K562 (cell line): Measurements from ENCODE around the gene FSD1L. TPM values are rescaled to one million over a fixed set of nuclear protein-coding genes. Genes with fewer than 3 reads are reported as not detected.

Experiments
- ATAC-seq: fragments of 200-7000 bp; cut with Tn5 transposase; 3 replicates; pipeline ENCODE4 v1.9.1; 2020; ENCODE audit warnings: moderate library complexity
- BruUV-seq: library from RNA; stranded (reverse); fragments of 400-500 nt; replicated peaks from 2 replicates; lab custom pipeline; 2021; lab: Mats Ljungman, UMichigan
- CTCF ChIA-PET: fragments of 300-600 bp; formaldehyde crosslinking; extraction: SDS; loops from one replicate; lab custom pipeline; 2021; ENCODE audit warnings: low intra/inter-chr PET ratio; lab: Yijun Ruan, JAX
- POLR2A ChIA-PET: fragments of 300-600, 350-650 bp; sonication (Branson Sonifier 250); formaldehyde crosslinking; extraction: SDS; loops from one replicate; lab custom pipeline; 2021; ENCODE audit warnings: antibody characterized with exemption, inconsistent platforms; lab: Yijun Ruan, JAX
- DNase-seq, 4 experiments: peaks; one replicate each; pipeline versions ENCODE4 v3.0.0 to v3.0.0-alpha.2; 2011 to 2018; ENCODE audit warnings: low spot score in 3 of 4, mixed read lengths in 3 of 4; ENCODE audit errors: extremely low read depth in 1 of 4
- FAIRE-seq: peaks from 2 replicates; lab custom pipeline; 2011; peaks lifted over from hg19 to GRCh38; lab: Jason Lieb, UNC
- H2AFZ ChIP-seq: 2 replicates; pipeline ENCODE4 v1.6.0; 2011; ENCODE audit warnings: low read depth, low read length, control low read depth, inconsistent platforms
- H3K27ac ChIP-seq: fragments of 200-600 bp; 3 replicates; pipeline ENCODE4 v1.8.0; 2011; ENCODE audit warnings: low read depth, mild to moderate bottlenecking, control low read depth, inconsistent platforms, low read length, moderate library complexity, mixed read lengths; ENCODE audit errors: extremely low read depth
- H3K27me3 ChIP-seq, 2 experiments: fragments of 300-600 bp in 1 of 2; 2 replicates in 1 of 2; 3 replicates in 1 of 2; pipeline versions ENCODE4 v1.6.0 to v1.8.0; 2011; ENCODE audit warnings: inconsistent platforms in 2 of 2, low read length in 2 of 2, mild to moderate bottlenecking in 1 of 2, mixed read lengths in 1 of 2, moderate library complexity in 1 of 2; ENCODE audit not compliant: control insufficient read depth in 2 of 2, insufficient read depth in 2 of 2
- H3K36me3 ChIP-seq: fragments of 300-600 bp; 3 replicates; pipeline ENCODE4 v1.8.0; 2011; ENCODE audit warnings: mild to moderate bottlenecking, low read length, inconsistent platforms; ENCODE audit not compliant: control insufficient read depth, insufficient read depth
- H3K4me1 ChIP-seq, 2 experiments: fragments of 200-600 bp in 1 of 2; replicated peaks in 1 of 2; 2 replicates in 1 of 2; 3 replicates in 1 of 2; pipeline versions ENCODE4 v1.5.1 to v1.8.0; 2011; ENCODE audit warnings: inconsistent platforms in 2 of 2, low read length in 2 of 2, mild to moderate bottlenecking in 1 of 2, mixed read lengths in 1 of 2, moderate library complexity in 1 of 2; ENCODE audit not compliant: control insufficient read depth in 2 of 2, insufficient read depth in 2 of 2
- H3K4me2 ChIP-seq: 2 replicates; pipeline ENCODE4 v1.6.1; 2011; ENCODE audit warnings: low read length, control low read depth, inconsistent platforms, mixed read lengths; ENCODE audit not compliant: insufficient read depth
- H3K4me3 ChIP-seq: fragments of 200-600 bp; sonication (generic), shearing (Covaris generic); 2 replicates; pipeline ENCODE4 v1.5.1; 2016; ENCODE audit warnings: control low read depth, inconsistent platforms
- H3K79me2 ChIP-seq: fragments of 200-600 bp; 3 replicates; pipeline ENCODE4 v1.8.0; 2011; ENCODE audit warnings: low read length, inconsistent platforms; ENCODE audit not compliant: control insufficient read depth, insufficient read depth
- H3K9ac ChIP-seq, 2 experiments: 2 replicates each; pipeline versions ENCODE4 v1.6.0 to v1.6.1; 2011; ENCODE audit warnings: low read depth in 2 of 2, low read length in 2 of 2, control low read depth in 1 of 2, inconsistent platforms in 1 of 2, mild to moderate bottlenecking in 1 of 2, mixed read lengths in 1 of 2; ENCODE audit not compliant: insufficient read depth in 1 of 2
- H3K9me1 ChIP-seq: one replicate; pipeline ENCODE4 v1.6.0; 2011; ENCODE audit warnings: inconsistent platforms, mild to moderate bottlenecking, low read length, moderate library complexity; ENCODE audit not compliant: control insufficient read depth, insufficient read depth
- H3K9me3 ChIP-seq: replicated peaks from 2 replicates; pipeline ENCODE4 v1.5.1; 2011; ENCODE audit warnings: low read depth, low read length, inconsistent platforms; ENCODE audit not compliant: control insufficient read depth, insufficient read depth
- H4K20me1 ChIP-seq: replicated peaks from 2 replicates; pipeline ENCODE4 v1.6.1; 2011; ENCODE audit warnings: low read length, inconsistent platforms, mixed read lengths; ENCODE audit not compliant: control insufficient read depth, insufficient read depth
- DMBX1 ChIP-seq: fragments of 250-450 bp; sonication (Bioruptor Pico); IDR thresholded peaks from 2 replicates; pipeline ENCODE4 v1.8.0; 2022; ENCODE audit warnings: inconsistent platforms, mild to moderate bottlenecking, moderate library complexity, borderline replicate concordance
- FOXK1 ChIP-seq: sonication (generic); formaldehyde crosslinking; IDR thresholded peaks from 2 replicates; pipeline ENCODE4 v1.8.0; 2022; ENCODE audit warnings: missing genetic modification reagents, mild to moderate bottlenecking, borderline replicate concordance
- HMBOX1 ChIP-seq: sonication (generic); IDR thresholded peaks from 2 replicates; pipeline ENCODE4 v1.6.1; 2016
- KDM1A ChIP-seq, 2 experiments: fragments of 450-650 bp; IDR thresholded peaks; 2 replicates each; pipeline ENCODE4 v1.6.1; 2016; ENCODE audit warnings: mild to moderate bottlenecking in 2 of 2
- MEF2D ChIP-seq: conservative IDR thresholded peaks from 2 replicates; pipeline ENCODE4 v1.6.1; 2016; ENCODE audit warnings: low read depth, missing genetic modification characterization, missing compliant biosample characterization
- NFIX ChIP-seq: fragments of 250-450 bp; sonication (Bioruptor Pico); IDR thresholded peaks from 2 replicates; pipeline ENCODE4 v1.4.0; 2020; ENCODE audit warnings: low read depth, mild to moderate bottlenecking, moderate library complexity
- TARDBP ChIP-seq: fragments of 450-650 bp; IDR thresholded peaks from 2 replicates; pipeline ENCODE4 v1.6.1; 2016
- ZNF224 ChIP-seq: sonication (generic); formaldehyde crosslinking; IDR thresholded peaks from 2 replicates; pipeline ENCODE4 v1.8.0; 2022; ENCODE audit warnings: mild to moderate bottlenecking, missing genetic modification reagents
- WGBS: fragments of 100-300 bp; shearing (Covaris generic); methylation state at CpG from one replicate; pipeline ENCODE4 v1.1.6; 2016; ENCODE audit warnings: low coverage, mixed read lengths; ENCODE audit not compliant: insufficient coverage; ENCODE audit errors: missing lambda C conversion rate; 5-methylcytosine and 5-hydroxymethylcytosine counted together
- in situ Hi-C: fragments of 300-500 bp; cut with MboI; formaldehyde crosslinking; loops from 4 replicates; pipeline ENCODE4 v1.15.0; 2018; ENCODE audit warnings: inconsistent platforms, mixed read lengths
- intact Hi-C: fragments of 100-400 bp; cut with micrococcal nuclease; formaldehyde crosslinking; loops from 2 replicates; pipeline ENCODE4 v1.14.2; 2022
- polyA plus RNA-seq, 8 experiments: library from polyadenylated mRNA; depleted of rRNA in 4 of 8; stranded (reverse) in 5 of 8; unstranded in 3 of 8; fragments of >200 nt; fragmentation: Nextera tagmentation in 2 of 8; fragmentation: Illumina TruSeq in 1 of 8; extraction: Ambion mirVana in 2 of 8; extraction: Trizol in 1 of 8; gene quantifications; 2 replicates each; pipeline versions ENCODE4 v1.2.1 to v1.2.3, GENCODE V29; 2011 to 2014; ENCODE audit warnings: inconsistent platforms in 1 of 8, missing spikeins in 1 of 8
- total RNA-seq, 7 experiments: library from RNA; depleted of rRNA in 6 of 7; stranded (reverse); fragments of >200 nt in 6 of 7; fragmentation: Illumina TruSeq in 2 of 7; extraction: Trizol in 2 of 7; gene quantifications; 2 replicates each; pipeline versions ENCODE4 v1.2.1 to v1.2.3, GENCODE V29; 2011 to 2021; ENCODE audit warnings: low replicate concordance in 1 of 7
- TF ChIP-seq, protein P1 (sequence below): fragments of 450-650 bp; formaldehyde crosslinking; IDR thresholded peaks from 2 replicates; pipeline ENCODE4 v1.4.0; 2022; ENCODE audit warnings: missing genetic modification characterization

Gene FSD1L
- total and polyA plus RNA-seq, 9 of the 15 experiments (the other 6 are each of a cell fraction or from before 2014, with no cell fraction given): 0.95 to 4.2 (median 2.1) TPM

DNA sequence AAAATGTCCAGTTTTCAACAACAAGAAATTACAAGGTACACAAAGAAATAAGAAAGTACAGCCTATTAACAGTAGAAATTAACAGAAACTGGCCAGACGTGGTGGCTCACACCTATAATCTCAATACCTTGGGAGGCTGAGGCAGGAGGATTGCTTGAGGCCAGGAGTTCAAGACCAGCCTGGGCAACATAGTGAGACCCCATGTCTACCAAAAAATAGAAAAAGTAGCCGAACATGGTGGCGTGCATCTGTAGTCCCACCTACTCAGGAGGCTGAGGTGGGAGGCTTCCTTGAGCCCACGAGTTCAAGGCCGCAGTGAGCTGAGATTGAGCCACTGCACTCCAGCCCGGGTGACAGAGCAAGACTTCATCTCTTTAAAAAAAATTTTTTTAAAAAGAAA, 41.5 kb upstream of the FSD1L start:
- H3K4me3 ChIP-seq: no peak overlapping the region
- no peak for DNase-seq
- no TSS peak for BruUV-seq
- no peaks in the 10 kb centered on the region for H3K9me1 ChIP-seq
- FAIRE-seq: no peak
- H3K27ac ChIP-seq: no peak overlapping the region
- no peak overlapping the region for H3K9ac ChIP-seq
- no peaks in the 10 kb centered on the region for H3K36me3 ChIP-seq
- no peak for TF ChIP-seq TARDBP
- TF ChIP-seq KDM1A (IDR thresholded peaks at IDR 0.05): no peak
- TF ChIP-seq DMBX1 (CRISPR knock-in tag): no peak
- no peak for TF ChIP-seq ZNF224 (CRISPR knock-in tag)
- no peak for TF ChIP-seq MEF2D
- in situ Hi-C loops: loop anchor here (10.0 kb wide), 1 partner anchor 622 kb away; no protein-coding TSS in a partner anchor
- H4K20me1 ChIP-seq: no peaks in the 10 kb centered on the region
- no peak overlapping the region for H3K4me2 ChIP-seq
- H3K4me1 ChIP-seq: no peaks in the 10 kb centered on the region
- CTCF ChIA-PET: no interaction called here
- no peaks in the 10 kb centered on the region for H3K9me3 ChIP-seq
- 0% methylated on average over 6 of the region's 6 CpGs for WGBS
- intact Hi-C loops: no loop called here
- no peak for ATAC-seq
- peaks cover 10 to 15% of the 10 kb centered on the region in 2 experiments; a peak in 3 of 5 replicates for H3K27me3 ChIP-seq
- no peak overlapping the region for H2AFZ ChIP-seq
- H3K79me2 ChIP-seq: no peaks in the 10 kb centered on the region
- POLR2A ChIA-PET: interaction anchor here (1.8 kb wide), 1 partner anchor 11 kb away, joined by 3 read pairs; no protein-coding TSS in a partner anchor

DNA sequence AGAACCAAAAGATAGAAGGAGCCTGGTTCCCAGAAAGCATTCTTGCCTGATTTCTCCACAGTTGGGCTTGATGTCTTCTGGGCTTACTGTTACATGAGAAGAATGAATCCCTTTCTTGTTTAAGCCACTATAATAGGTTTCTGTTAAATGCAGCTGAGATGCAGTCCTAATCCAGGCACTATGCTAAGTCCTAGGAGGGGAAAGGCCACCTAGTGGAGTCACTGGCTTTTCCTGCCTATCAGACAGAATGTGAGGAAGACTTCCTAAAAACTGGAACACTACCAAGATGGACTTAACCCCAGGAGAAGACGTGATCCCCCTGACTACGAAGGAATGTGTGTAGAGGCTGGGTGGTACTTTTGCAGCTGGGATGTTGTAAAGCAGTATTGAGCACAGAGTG, 34.3 kb upstream of the FSD1L start:
- Histone ChIP-seq H3K9me1 (no peaks in the 10 kb centered on the region), H3K4me2 (no peak overlapping the region), H3K4me1 (no peaks in the 10 kb centered on the region), H2AFZ (no peak overlapping the region), H3K4me3 (no peak overlapping the region), H3K9ac (no peak overlapping the region), H4K20me1 (no peaks in the 10 kb centered on the region), H3K27me3 (peaks cover 0 to 3% of the 10 kb centered on the region in 2 experiments; a peak in 1 of 5 replicates), H3K36me3 (no peaks in the 10 kb centered on the region), H3K79me2 (no peaks in the 10 kb centered on the region), H3K27ac (no peak overlapping the region), H3K9me3 (no peaks in the 10 kb centered on the region)
- CTCF ChIA-PET: no interaction called here
- ATAC-seq (peak; percentile 72), DNase-seq (peak in 2 of 4 experiments; percentile 10 to 13), FAIRE-seq (no peak)
- in situ Hi-C loops: loop anchor here (10.0 kb wide), 1 partner anchor 549 kb away; no protein-coding TSS in a partner anchor
- 0% methylated on average over 2 of the region's 2 CpGs for WGBS
- intact Hi-C loops: loop anchor here (2.0 kb wide), 1 partner anchor 633 kb away; no protein-coding TSS in a partner anchor
- BruUV-seq: no TSS peak
- POLR2A ChIA-PET: no interaction called here
- TF ChIP-seq, protein P1, sequence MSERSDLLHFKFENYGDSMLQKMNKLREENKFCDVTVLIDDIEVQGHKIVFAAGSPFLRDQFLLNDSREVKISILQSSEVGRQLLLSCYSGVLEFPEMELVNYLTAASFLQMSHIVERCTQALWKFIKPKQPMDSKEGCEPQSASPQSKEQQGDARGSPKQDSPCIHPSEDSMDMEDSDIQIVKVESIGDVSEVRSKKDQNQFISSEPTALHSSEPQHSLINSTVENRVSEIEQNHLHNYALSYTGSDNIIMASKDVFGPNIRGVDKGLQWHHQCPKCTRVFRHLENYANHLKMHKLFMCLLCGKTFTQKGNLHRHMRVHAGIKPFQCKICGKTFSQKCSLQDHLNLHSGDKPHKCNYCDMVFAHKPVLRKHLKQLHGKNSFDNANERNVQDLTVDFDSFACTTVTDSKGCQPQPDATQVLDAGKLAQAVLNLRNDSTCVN (CRISPR knock-in tag): no peak
- TF ChIP-seq FOXK1: no peak
- TF ChIP-seq NFIX (CRISPR knock-in tag): no peak
- no peak for TF ChIP-seq HMBOX1
